Measurements from ENCODE around the gene VWA5B1.
"Not testable (repeated sequence)": the region's sequence is repeated elsewhere in the genome, so short reads cannot be mapped to it uniquely, and the experiment has no call there.

VWA5B1 gene

DNA sequence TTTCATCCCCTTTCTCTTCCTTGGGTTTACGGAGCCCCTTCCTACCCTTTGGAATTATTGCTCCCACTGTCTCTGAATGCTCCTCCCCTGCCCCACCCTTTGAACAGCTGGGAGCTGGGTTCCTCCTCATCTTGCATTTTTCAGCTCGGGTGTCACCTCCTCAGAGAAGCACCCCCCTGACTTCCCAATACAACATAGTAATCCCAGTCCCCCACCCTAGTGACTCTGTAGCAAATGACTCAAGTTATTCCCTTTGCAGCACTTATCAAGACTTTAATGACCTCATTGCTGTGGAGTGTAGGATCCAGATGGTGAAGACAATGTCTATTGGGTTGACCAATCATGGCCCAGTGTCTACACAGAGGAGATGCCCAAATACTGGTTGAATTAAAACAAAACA lies 8.9 kb upstream of the VWA5B1 start:
- DNase-seq: no peak

DNA sequence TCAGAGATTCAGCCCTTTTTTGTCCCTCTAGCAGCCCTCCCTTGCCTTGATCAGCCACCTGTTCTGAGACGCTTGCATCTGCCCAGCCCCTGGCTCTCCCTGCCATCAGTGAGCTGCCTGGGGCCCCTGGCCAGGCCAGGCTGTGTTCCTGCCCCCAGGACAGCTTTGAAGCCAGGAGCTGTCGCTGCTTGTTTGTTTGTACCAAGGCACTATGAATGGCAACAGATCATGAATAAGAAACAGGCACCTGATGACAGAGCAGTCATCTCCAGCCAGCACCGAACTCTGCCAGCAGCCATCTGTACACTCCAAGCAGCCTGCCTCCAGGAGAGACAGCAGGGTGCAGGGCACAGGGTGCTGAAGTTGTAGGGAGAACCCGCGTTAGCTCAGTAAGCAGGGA lies 8.1 kb upstream of the VWA5B1 start:
- DNase-seq: no peak

DNA sequence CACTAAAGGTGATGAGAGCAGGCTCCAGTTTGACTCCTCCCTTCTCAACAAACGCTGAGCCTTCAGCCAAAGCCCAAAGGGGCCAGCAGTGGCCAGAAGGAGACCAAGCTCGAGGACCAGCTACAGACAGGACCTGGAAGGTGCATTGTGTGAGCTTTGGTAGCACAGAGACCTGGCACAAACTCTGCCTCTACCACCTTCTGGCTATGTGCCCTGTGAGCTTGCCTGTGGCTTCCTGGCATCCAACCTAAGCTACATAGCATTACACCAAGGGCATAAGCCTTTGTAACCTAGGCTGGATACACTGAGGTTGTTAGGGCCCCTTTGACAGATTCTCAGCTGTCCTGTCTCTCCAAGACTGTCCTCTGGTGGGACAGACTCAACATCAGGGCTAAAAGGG lies 6.6 kb upstream of the VWA5B1 start:
- no peak for DNase-seq

DNA sequence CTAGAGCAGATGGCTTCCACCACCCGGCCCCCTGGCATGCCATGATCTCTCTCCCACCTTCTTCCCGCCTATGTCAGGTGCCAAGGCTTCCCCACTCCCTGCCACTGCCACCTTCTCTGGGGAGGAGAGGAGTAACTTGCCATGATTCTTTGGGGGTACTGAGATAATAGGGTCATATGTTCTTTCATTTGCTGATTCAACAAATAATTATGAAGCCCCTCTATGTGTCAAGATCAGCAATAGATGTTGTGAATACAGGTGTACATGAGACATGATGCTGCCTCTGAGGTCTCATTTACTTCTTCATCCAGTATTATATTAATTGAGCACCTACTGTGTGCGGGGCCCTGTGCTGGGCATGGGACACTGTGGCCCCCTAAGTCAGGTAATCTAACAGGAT lies 6.0 kb upstream of the VWA5B1 start:
- DNase-seq: no peak

DNA sequence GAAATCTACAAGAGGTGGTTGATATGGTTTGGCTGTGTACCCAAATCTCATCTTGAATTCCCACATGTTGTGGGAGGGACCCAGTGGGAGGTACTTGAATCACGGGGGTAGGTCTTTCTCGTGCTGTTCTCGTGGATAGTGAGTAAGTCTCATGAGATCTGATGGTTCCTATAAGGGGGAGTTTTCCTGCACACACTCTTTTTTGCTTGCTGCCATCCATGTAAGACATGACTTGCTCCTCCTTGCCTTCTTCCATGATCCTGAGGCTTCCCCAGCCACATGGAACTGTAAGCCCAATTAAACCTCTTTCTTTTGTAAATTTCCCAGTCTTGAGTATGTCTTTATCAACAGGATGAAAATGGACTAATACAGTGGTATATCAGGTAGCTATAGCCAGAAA lies 5.2 kb upstream of the VWA5B1 start:
- no peak for DNase-seq

DNA sequence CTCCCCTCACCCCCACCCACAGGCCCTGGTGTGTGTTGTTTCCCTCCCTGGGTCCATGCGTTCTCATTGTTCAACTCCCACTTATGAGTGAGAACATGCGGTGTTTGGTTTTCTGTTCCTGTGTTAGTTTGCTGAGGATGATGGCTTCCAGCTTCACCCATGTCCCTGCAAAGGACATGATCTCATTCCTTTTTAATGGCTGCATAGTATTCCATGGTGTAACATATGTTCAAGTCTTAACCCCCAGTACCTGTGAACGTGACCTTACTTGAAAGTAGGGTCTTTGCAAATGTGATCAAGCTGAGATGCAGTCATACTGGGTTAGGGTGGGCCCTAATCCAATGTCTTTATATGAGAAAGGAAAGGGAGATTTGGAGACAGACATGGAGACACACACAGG lies 3.0 kb upstream of the VWA5B1 start:
- DNase-seq: not testable (repeated sequence)

DNA sequence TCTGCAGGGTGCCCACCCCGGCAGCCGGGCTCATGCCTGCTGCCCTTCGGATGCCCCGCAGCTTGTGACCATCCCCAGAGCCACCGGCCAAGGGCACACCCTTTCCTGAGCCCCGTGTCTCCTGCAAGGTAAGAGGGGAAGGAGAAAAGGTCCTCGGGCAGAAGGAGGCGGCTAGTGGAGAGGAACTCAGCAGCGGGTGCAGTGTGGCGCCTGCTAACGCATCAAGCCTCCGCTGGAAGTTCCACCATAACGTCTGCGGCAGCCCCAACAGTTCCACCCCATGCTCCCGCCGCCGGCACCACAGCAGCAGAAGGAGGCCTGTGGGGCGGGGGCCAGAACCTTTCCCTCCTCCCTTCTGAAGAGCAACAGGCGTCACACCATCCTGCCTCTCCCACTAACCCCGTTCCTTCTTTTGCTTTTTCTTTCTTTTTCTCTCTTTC lies 990 bp downstream of the VWA5B1 start:
- no peak for DNase-seq

DNA sequence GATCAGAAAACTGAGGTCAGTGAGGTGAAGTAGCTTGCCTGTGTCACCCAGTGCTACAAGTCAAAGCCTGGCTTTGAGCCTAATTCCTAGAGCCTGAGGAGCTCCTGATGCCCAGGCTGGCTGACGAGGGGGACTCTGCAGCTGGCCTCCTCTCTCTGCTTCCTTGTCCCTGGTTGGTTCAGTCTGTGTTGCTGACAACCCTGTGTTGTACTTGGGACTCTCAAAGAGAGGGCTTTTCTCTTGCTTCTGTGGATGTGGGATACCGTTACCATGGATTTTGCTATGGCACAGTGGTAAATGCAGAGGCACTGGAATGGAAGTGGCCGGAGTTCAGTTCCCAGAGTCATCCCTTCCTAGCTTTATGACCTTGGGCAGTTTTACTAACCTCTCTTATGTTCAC lies 8.0 kb downstream of the VWA5B1 start:
- no peak for DNase-seq

DNA sequence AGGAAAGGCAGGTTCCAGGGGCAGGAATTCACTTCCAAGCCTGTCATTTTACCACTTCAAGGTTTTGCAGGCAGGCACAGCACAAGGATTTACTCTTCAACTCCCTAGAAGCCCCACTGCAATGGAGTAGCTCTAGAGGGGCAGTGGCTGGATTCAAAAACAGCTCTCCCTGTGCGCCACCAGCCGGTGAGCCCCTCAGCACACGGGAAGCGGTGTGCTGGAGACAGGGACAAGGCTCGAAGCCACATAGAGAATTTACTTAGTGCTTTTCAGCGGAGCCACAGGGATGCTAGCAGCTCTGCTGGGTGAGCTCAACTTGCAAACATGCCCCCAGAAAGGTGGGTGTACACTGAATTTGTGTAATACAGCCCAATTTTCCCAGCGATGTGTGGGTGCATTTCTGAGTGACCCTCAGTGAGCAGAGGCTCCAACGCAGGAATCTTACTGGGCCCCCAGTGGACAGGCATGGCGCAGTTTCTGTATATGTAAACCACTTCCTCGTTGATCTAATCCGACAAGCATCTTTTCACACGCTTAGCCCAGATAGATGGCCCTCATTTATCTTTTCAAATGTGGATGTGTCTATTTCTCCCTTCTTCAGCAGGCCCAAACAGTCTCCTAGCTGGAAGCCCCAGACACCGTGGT lies 10.9 kb downstream of the VWA5B1 start:
- DNase-seq: no peak

DNA sequence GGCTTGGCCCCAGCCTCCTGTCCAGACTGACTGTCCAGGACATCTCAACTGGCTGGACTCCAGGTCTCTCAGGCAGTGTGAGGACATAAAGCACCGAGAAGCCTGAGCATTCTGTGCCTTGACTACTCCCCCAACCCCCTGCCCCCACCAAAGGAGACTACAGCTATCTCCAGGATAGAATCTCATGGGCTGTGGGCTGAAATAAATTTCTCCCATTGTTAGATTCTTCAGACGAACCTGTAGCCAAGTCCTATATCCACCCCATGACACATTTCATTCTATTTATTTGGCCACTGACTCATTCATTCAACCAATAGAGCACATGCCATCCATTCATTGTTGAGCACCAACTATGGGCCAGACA lies 11.4 kb downstream of the VWA5B1 start:
- DNase-seq: no peak

DNA sequence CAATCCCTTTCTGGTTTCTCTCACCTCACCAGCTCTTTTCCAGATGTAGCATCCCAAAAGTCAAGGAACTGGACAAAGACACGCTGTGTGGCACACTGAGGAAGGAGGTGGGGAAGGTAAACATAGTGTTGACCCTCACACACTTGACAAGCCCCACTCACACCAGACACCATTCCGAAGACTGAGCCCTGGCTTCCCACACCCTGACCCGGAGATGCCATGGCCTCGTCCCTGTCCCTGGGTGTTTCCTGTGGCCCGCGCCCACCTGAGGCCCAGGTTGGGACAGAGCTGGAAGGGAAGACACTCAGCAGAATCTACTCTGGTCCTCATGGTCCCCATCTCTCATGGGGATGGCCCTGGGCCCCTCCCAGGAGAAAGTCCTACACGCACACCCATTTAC lies 16.4 kb downstream of the VWA5B1 start:
- no peak for DNase-seq

DNA sequence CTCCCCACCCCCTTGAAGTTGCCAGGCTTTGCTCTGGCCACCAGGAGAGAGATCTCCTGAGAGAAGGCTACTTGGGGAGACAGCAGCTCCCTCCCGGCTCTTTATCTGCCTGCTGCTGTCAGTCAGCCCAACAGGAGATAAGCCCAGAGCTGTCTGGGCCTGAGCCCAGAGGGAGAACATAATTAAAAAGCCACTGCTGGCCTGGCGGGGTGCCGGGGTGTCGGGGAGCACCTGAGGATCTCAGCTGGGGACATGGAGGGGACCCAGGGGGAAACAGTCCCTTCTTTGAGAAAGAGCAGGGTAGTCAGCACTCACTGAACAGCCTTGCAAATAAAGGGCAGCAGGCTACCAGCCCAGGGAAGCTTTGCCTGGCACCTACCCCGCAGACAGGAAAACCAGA lies 17.9 kb downstream of the VWA5B1 start:
- no peak for DNase-seq

DNA sequence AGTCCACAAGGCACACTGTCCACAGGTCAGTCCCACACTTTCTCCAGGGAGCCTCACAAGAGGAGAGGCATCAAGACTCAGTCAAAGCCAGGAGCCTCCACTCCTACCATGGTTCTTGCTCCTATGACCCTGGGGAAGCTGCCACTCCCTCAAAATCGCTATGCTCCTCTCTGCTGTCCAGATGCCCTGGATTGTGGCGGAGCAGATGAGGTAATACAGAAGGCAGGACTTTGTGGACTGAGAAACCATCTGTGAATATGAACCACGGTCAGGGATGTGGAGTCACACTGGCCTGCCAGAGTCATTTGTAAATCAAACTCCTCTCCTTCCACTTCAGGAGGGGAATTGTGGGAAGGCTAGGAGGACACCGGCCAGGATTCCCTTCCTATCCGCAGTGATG lies 20.6 kb downstream of the VWA5B1 start:
- no peak for DNase-seq

DNA sequence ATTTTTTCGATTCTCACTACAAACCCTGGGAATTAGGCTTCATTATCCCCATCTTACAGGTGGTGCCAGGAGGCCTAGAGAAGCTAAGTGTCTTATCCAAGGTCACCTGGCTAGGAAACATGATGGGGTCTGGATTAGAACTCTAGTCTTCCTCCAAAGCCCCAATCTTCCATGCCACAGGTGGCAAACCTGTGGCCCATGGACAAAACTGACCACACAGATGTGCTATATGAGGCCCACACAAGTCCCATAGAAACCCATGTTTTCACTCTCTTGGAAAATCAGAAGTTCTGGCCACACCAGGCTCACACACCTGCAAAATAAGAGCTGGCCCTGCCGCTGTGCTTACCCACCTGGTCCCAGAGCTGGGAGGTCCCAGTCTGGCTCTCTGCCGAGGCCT lies 21.6 kb downstream of the VWA5B1 start:
- no peak for DNase-seq

DNA sequence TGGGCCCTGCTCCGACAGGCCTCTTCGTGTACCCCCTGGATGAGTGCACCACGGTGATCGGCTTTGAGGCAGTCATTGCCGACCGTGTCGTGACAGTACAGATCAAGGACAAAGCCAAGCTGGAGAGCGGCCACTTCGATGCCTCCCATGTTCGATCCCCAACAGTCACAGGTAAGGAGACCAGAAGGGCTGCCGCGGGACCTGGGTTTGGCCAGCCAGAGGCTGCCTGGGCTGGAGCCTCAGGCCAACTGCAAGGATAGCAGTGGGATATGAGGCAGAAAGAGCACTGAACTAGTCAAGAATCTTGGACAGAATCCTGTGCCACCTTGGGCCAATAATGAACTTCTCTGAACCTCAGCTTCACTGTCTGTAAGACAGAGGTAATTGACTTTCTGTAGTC lies 22.1 kb downstream of the VWA5B1 start:
- no peak for DNase-seq

DNA sequence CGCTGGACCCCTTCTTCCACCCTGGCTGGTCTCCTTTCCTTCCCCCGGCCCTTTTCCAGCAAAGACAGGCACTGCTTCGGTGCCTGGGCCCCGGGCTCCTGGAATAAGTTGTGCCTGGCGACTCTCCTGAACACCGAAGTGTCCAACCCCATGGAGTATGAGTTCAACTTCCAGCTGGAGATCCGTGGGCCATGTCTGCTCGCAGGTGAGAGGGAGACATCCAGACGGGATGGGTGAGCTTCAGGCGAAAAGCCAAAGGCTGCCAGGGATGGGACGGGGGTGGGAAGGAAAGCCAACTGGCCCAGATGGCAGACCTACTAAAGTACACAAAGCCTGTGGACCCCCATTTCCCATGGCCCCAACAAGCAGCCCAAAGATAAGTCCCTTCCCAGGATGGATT lies 26.8 kb downstream of the VWA5B1 start:
- DNase-seq: no peak

DNA sequence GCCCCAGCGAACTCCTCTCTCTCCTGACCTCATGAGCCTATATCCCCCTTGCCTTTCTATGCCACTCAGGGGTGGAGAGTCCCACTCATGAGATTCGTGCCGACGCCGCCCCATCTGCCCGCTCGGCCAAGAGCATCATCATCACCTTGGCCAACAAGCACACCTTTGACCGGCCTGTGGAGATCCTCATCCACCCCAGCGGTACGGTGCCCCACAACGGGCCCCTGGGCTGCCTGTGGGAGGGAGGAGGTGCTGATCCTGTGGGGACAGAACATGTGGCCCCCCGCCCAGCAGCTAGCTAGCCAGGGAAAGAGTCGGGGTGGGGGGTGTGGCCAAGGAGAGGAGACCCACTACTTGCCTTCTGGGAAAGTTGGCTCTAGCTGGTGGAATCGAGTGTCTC lies 27.8 kb downstream of the VWA5B1 start:
- no peak for DNase-seq

DNA sequence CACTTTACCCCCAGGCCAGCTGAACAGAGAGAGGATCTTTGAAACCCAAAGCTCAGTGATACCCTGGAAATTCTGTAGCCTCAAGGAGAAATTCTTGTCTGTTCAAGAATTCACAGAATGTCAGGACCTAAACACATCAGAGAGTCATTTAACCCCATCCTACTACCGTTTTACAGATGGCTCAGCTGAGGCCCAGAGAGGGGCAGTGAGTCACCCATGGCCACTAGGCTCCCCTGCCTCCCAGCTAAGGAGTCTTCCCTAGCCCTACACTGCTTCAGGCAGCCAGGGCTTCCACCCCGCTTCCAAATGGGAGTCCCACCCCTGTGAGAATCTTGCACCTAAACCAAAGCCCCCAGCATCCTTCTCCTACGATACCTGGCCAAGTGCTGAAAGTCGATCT lies 28.3 kb downstream of the VWA5B1 start:
- DNase-seq: no peak

DNA sequence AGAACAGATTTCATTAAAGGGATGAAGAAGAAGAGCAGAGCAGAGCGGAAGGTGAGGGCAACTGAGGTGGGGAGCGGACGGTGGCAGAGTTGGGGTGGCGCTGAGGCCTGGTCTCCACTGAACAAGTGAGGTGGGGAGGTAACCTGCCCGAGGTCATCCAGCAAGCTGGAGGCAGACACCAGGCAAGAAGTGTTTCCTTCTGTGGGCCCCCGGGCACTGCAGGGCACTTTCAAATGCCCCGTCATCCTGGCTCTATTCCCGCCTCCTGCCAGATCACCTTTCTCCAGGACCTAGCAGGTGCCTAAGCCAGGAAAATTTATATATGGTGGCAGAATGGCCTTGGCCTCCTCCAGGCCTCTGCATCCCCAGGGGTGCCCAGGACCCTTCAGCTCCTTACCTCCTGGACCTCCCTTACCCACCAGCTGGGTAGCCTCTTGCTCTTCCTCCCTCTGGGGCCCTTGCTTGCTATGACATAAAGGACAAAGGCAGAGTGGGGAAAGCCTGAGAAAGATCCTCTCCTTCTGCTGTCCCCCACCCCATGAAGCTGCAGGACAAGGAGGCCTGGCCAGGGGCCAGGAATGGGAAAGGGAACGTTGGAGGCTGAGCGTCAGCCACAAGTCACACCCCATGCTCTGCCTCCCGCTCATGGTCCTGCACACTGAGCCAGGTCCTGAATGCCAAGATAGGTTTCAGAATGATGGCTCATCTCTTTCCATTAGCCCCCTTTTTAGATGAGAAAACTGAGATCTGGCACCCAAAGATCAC lies 29.0 kb downstream of the VWA5B1 start:
- no peak for DNase-seq

DNA sequence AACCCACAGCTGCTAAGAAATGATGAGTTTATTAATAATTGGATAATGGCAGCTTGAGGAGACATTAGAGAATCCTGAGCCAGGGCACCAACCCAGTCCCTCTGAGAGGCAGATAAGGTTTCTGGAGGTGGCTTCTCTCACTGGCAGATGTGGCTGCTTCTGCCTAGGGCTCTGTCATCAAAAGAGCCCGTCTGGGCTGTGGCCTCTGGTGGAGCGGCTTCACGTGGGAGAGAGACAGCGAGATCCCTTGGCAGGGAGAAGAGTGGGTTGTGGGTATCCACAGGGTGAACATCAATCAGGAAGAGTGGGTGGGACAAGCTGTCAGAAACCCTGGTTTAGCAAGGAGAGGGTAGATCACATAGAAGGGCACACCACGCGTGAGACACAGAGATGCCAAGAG lies 30.0 kb downstream of the VWA5B1 start:
- no peak for DNase-seq

DNA sequence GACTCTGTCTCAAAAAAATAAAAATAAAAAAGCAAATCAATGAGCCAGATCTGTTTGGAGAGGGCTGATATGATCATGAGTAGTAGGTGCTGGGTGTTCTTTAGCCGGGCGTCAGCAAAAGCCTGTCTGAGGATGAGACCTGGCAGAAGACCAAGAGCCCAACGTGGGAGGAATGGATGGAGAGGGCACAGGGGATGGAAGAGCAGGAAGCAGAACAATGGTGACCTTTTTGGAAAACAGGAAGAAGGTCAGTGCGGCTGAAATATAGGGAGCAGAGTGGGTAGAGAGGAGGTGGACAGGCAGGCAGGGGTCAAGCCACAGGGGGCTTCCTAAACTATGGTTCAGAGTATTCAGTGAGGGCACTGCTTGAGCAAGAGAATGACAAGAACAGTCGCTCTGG lies 30.9 kb downstream of the VWA5B1 start:
- no peak for DNase-seq

DNA sequence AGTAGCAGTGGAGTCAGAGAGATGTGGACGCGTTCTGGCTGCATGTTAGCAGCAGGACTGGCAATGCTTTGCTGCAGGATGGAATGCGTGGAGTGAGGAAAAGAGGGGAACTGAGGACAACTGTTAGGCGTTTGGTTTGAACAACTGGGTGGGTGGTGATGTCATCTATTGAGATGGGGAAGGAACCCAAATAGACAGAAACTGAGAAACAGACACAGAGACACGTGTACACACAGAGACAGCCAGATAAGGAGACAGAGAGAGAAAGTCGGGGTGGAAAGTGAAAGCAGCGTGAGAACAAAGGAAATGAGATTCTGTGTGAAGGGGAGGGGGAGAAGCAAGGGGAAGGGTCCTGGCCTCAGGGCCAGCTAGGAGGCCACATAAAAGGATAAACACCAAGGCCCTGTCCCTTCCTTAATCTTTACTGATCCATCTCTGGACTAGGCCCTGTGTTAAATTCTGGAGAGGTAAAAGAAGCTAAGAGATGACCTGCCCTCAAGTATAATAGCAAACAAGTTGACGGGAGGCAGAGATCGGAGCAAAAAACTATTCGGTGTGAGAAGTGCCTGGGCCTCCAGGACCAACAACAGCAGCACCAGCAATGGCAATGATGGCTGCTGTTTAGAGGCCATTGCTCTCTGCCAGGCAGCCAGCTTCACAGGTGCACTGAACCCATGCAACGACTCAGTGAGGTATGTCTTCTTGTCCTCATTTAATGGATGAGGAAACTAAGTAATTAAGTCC lies 31.6 kb downstream of the VWA5B1 start:
- DNase-seq: no peak

DNA sequence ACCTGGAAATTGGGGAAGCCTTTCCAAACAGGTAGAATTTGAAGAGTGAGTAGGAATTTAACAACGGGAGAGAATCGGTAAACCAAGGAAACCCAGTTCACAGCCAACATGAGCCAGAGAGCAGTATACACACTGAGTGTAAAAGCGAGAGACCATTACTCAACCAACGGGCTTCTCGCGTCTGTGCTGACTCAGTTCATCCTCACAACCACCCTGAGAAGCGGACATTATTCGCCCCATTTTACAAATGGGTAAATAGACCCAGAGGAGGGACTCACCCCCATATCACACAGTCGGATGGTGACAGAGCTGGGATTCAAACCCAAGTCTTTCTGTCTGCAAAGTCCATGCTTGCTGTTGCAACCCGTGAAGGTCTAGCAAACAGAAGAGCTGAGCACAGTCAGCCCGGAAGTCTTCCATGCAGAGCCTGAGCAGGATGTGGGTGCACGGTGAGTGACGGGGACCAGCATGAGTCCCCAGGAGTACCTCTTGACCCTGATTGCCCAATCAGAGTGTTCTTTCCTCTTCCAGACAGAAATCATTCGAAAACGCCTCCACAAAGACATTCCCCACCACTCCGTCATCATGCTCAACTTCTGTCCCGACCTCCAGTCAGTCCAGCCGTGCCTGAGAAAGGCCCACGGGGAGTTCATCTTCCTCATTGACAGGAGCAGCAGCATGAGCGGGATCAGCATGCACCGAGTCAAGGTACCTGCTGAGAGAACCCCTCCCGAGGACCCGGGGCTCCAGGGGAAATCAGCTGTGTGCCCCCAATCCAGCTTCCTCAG lies 32.3 kb downstream of the VWA5B1 start:
- DNase-seq: no peak

DNA sequence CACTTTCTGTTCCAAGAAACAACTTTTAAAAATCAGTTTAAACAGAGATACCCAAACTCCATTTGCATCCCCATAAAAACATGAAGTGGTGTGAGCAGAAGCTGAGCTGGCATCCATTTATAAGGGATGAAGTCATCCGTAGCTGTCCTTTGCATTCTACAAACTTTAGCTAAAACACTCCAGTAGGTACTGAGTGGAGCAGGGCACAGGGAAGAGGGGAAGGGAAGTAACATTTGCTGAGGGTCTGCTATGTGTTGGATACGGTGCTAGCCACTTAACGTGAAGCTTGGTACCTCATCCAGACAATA lies 32.9 kb downstream of the VWA5B1 start:
- DNase-seq: no peak
